K562 (cell line): ENCODE measurements around the gene PREB. TPM values are rescaled to one million over a fixed set of nuclear protein-coding genes. Genes with fewer than 3 reads are reported as not detected.

Experiments
- ARID1B ChIP-seq: fragments of 450-650 bp; IDR thresholded peaks from 2 replicates; pipeline ENCODE4 v1.6.1; 2016; ENCODE audit warnings: antibody characterized with exemption, mild to moderate bottlenecking, inconsistent platforms
- BRD4 ChIP-seq: fragments of 200-600 bp; sonication (generic); IDR thresholded peaks from 2 replicates; pipeline ENCODE4 v1.6.1; 2017; ENCODE audit warnings: inconsistent platforms
- CBX5 ChIP-seq: IDR thresholded peaks from 2 replicates; pipeline ENCODE4 v1.6.1; 2014; ENCODE audit warnings: low read depth, borderline replicate concordance
- ESRRA ChIP-seq: fragments of 450-650 bp; IDR thresholded peaks from 2 replicates; pipeline ENCODE4 v1.6.1; 2014; ENCODE audit warnings: low read depth, mild to moderate bottlenecking, moderate library complexity, borderline replicate concordance
- HOXB6 ChIP-seq: fragments of 250-450 bp; sonication (Bioruptor Pico); IDR thresholded peaks from 2 replicates; pipeline ENCODE4 v1.5.1; 2022; ENCODE audit warnings: mild to moderate bottlenecking, borderline replicate concordance
- JUND ChIP-seq, 2 experiments: IDR thresholded peaks; 2 replicates in 1 of 2; 3 replicates in 1 of 2; pipeline ENCODE4 v1.6.1; 2011; ENCODE audit warnings: borderline replicate concordance in 2 of 2, low read depth in 2 of 2, low read length in 2 of 2, improper control_type of control experiment in 1 of 2, missing biosample characterization in 1 of 2, missing genetic modification characterization in 1 of 2, missing genetic modification reagents in 1 of 2
- MGA ChIP-seq: fragments of 450-650 bp; IDR thresholded peaks from 2 replicates; pipeline ENCODE4 v1.6.1; 2016; ENCODE audit warnings: mild to moderate bottlenecking, moderate library complexity
- MTA3 ChIP-seq: fragments of 450-650 bp; formaldehyde crosslinking; IDR thresholded peaks from 2 replicates; pipeline ENCODE4 v1.6.1; 2017; ENCODE audit warnings: mild to moderate bottlenecking, borderline replicate concordance
- SAFB ChIP-seq: fragments of 200-400 bp; formaldehyde crosslinking; IDR thresholded peaks from 2 replicates; pipeline ENCODE4 v1.6.1; 2017; ENCODE audit warnings: low read depth, low read length, borderline replicate concordance
- SRSF9 ChIP-seq: fragments of 200-400 bp; formaldehyde crosslinking; IDR thresholded peaks from 2 replicates; pipeline ENCODE4 v1.6.1; 2017; ENCODE audit warnings: low read depth, low read length, borderline replicate concordance
- TCF7L2 ChIP-seq: fragments of 150-350 bp; IDR thresholded peaks from 2 replicates; pipeline ENCODE4 v1.6.1; 2016; ENCODE audit warnings: low read depth, mild to moderate bottlenecking, low read length, moderate library complexity
- THAP7 ChIP-seq: fragments of 250-450 bp; sonication (Bioruptor Pico); IDR thresholded peaks from 2 replicates; pipeline ENCODE4 v1.5.0; 2021
- XRCC3 ChIP-seq: fragments of 450-650 bp; IDR thresholded peaks from 2 replicates; pipeline ENCODE4 v1.6.1; 2017; ENCODE audit warnings: mild to moderate bottlenecking, moderate library complexity
- polyA plus RNA-seq, 8 experiments: library from polyadenylated mRNA; depleted of rRNA in 4 of 8; stranded (reverse) in 5 of 8; unstranded in 3 of 8; fragments of >200 nt; fragmentation: Nextera tagmentation in 2 of 8; fragmentation: Illumina TruSeq in 1 of 8; extraction: Ambion mirVana in 2 of 8; extraction: Trizol in 1 of 8; gene quantifications; 2 replicates each; pipeline versions ENCODE4 v1.2.1 to v1.2.3, GENCODE V29; 2011 to 2014; ENCODE audit warnings: inconsistent platforms in 1 of 8, missing spikeins in 1 of 8
- total RNA-seq, 7 experiments: library from RNA; depleted of rRNA in 6 of 7; stranded (reverse); fragments of >200 nt in 6 of 7; fragmentation: Illumina TruSeq in 2 of 7; extraction: Trizol in 2 of 7; gene quantifications; 2 replicates each; pipeline versions ENCODE4 v1.2.1 to v1.2.3, GENCODE V29; 2011 to 2021; ENCODE audit warnings: low replicate concordance in 1 of 7
- TF ChIP-seq, protein P1 (sequence below): IDR thresholded peaks from 3 replicates; pipeline ENCODE4 v1.6.1; 2011; ENCODE audit warnings: borderline replicate concordance, mild to moderate bottlenecking; ENCODE audit not compliant: insufficient read length, insufficient read depth

Gene PREB
- total and polyA plus RNA-seq, 9 of the 15 experiments (the other 6 are each of a cell fraction or from before 2014, with no cell fraction given): 35.1 to 84.2 (median 67.2) TPM

- TF ChIP-seq MGA (no peak), TCF7L2 (no peak), HOXB6 (CRISPR knock-in tag) (no peak), MTA3 (0 out of 2 replicates have a peak, but pooled peaks have one; percentile 9), CBX5 (no peak), JUND (IDR thresholded peaks at IDR 0.05; ENCODE audit: borderline replicate concordance, low read depth, low read length) (no peak), JUND (tag; IDR thresholded peaks at IDR 0.05; ENCODE audit: borderline replicate concordance, low read depth, low read length) (no peak), XRCC3 (no peak), SRSF9 (no peak), BRD4 (no peak), THAP7 (CRISPR knock-in tag) (no peak), ESRRA (no peak), SAFB (0 out of 2 replicates have a peak, but pooled peaks have one; percentile 62), ARID1B (no peak)
- TF ChIP-seq, protein P1, sequence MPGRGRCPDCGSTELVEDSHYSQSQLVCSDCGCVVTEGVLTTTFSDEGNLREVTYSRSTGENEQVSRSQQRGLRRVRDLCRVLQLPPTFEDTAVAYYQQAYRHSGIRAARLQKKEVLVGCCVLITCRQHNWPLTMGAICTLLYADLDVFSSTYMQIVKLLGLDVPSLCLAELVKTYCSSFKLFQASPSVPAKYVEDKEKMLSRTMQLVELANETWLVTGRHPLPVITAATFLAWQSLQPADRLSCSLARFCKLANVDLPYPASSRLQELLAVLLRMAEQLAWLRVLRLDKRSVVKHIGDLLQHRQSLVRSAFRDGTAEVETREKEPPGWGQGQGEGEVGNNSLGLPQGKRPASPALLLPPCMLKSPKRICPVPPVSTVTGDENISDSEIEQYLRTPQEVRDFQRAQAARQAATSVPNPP: no peak
Measured at GRCh38 chr2:27123302-27124150, 10.9 kb downstream of the PREB start, which contains the start of gene ABHD1 (continued).
